ENCODE measurements around the gene KCTD16.

The KCTD16 gene

GRCh38 chr5:144416196-144416595 lies 245.5 kb downstream of the KCTD16 start:
- DNase-seq = no peak

- no peak for DNase-seq
Observed at GRCh38 chr5:144418719-144419118, 248.0 kb downstream of the KCTD16 start.

DNA sequence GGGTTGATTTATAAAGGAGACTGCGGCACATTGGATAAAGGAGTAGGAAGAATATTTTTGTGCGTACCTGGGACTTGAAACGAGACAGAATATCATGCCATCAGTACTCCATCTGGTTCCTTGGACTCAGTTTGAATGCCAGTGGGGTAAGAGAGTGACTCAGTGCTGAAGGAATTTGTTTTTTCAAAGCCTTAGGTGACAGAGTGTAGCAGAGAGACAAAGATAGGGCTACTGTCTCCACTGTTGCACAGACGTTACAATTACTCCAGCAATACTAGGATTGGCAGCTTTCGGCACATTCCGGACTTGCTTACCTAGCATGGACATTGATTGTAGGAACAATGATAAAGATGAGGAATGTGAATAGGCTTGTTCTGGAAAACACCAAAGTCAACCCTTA lies 250.7 kb downstream of the KCTD16 start:
- DNase-seq = no peak

- DNase-seq = no peak
Observed at GRCh38 chr5:144422018-144422727, 251.5 kb downstream of the KCTD16 start.

GRCh38 chr5:144427866-144428265 lies 257.2 kb downstream of the KCTD16 start:
- DNase-seq = no peak

DNA sequence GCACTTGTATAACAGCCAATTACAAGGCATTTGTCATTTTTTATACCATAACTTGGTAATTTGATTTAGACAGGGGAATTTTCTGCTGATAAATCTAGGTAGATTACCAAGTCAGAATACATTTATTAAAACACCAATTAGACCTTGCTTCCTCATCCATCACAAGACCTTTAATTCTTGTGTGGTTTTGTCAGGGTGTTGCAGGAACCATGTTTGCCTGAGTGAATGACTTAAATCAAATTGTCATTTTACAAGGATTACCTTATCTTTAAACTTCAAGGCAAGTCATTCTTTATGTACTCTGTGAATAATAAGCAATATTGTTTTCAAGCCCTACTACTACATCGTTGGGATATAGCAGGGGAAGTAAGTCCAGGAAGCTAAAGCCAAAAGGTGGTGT lies 257.7 kb downstream of the KCTD16 start:
- DNase-seq = no peak

GRCh38 chr5:144429405-144429804 lies 258.7 kb downstream of the KCTD16 start:
- no peak for DNase-seq

- no peak for DNase-seq
Observed at GRCh38 chr5:144429905-144430304, 259.2 kb downstream of the KCTD16 start.

GRCh38 chr5:144433140-144433822 lies 262.6 kb downstream of the KCTD16 start:
- DNase-seq = no peak

- DNase-seq = no peak
Observed at GRCh38 chr5:144433893-144434292, 263.2 kb downstream of the KCTD16 start.

DNA sequence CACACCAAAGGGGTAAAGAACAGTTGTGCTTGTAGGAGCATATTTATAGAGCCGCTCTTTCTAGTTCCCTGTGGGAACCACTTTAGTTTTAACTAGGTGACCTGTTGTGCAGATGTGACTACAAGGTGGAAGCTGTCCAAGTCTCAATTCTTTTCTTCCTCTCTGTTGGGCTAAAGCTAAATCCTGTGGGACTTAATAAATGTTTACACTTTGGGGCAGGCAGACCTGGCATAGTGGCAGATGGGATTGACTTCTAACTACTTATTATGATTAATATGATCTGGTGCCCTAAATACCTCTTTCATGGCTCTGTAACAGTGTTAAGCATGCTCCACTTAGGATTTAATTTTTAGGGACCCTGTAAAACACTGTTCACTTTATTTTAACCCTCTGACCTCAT lies 265.3 kb downstream of the KCTD16 start:
- DNase-seq = no peak

DNA sequence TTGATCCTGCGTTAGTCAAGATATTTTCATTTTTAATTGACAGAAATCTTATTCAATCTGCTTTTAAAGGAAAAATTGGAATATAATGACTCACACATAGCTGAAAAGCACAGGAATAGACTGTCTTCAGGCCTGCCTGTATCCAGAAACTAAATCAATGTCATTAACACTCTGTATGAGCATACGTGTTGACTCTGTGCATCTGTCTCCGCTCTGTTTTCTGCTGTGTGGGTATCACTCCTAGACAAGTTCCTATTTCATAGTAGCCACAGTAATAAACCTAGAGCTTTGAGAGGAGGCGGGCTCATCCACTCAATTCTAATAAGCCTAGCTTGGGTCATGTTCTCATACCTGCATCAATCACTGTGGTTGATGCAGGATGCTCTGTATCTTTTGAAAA lies 267.6 kb downstream of the KCTD16 start:
- no peak for DNase-seq

GRCh38 chr5:144448457-144448856 lies 277.8 kb downstream of the KCTD16 start:
- DNase-seq = no peak

DNA sequence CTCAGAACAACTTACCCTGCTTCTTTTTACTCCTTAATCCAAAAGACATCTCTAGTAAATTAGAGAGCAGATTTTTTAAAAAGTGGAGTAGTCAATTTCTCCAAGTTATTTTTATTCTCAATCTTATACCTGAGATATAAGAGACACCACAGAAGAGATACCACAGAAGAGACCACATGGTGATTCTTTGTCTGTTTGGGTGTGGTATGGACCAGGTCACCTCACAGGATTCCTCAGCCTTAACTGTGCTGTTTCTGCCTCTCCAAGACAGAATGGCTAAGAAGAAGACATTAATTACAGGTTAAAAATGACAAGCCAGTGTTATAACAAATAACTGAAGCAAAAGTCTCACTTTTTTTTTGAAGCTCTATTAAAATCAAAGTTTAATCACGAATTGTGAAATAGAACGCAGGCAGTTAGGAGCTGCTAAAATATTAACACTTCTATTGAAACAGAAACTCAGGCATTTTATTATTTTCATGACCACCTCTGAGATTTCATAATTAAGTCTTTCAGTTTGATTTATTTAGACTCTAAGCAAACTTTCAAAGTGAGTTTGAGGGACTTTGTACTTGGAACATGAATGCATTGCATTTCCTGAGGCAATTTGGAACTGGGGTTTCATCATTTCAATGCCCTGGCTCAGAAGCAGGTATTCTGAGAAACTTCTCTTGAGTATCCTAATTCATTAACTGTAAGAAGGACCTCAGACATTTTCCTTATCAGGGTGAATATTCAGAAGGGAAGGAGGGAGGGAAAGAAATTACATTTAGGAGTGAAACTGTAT lies 280.7 kb downstream of the KCTD16 start:
- DNase-seq = no peak

- DNase-seq = no peak
Observed at GRCh38 chr5:144453753-144454152, 283.1 kb downstream of the KCTD16 start.

- no peak for DNase-seq
Observed at GRCh38 chr5:144457160-144457559, 286.5 kb downstream of the KCTD16 start.

- no peak for DNase-seq
Observed at GRCh38 chr5:144458216-144458615, 287.5 kb downstream of the KCTD16 start.

- no peak for DNase-seq
Observed at GRCh38 chr5:144460600-144460999, 289.9 kb downstream of the KCTD16 start.

- DNase-seq = no peak
Observed at GRCh38 chr5:144462577-144462976, 291.9 kb downstream of the KCTD16 start.

- DNase-seq = no peak
Observed at GRCh38 chr5:144463481-144464223, 293.0 kb downstream of the KCTD16 start.

GRCh38 chr5:144464306-144464705 lies 293.6 kb downstream of the KCTD16 start:
- no peak for DNase-seq

GRCh38 chr5:144465441-144465840 lies 294.8 kb downstream of the KCTD16 start:
- no peak for DNase-seq

DNA sequence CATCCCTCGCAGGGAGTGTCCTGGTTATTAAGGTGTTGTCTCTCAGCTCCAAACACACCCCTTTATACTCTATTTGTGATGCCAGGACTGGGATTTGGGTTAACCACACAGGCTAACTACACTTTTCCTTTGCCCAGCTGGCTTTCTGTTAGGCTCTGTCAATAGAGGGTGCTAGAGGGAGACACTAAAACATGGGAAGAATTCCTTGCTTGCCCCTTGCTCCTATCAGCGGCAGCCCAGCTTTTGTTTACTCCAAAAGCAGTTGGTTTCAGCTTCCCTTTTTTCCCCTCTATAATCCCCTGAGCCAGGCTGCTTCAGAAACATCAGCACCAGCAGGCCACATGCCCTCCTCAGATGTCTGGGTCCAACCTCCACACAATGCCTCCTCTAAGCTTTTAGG lies 297.1 kb downstream of the KCTD16 start:
- DNase-seq = no peak

Measured in activated gamma-delta T cell (primary cell).